Measurements from ENCODE around the gene SPEN. TPM values are rescaled to one million over a fixed set of nuclear protein-coding genes. Genes with fewer than 3 reads are reported as not detected.

SPEN gene
- total and polyA plus RNA-seq, 2 experiments from 2014 or later = 25.8 to 31.6 TPM

DNA sequence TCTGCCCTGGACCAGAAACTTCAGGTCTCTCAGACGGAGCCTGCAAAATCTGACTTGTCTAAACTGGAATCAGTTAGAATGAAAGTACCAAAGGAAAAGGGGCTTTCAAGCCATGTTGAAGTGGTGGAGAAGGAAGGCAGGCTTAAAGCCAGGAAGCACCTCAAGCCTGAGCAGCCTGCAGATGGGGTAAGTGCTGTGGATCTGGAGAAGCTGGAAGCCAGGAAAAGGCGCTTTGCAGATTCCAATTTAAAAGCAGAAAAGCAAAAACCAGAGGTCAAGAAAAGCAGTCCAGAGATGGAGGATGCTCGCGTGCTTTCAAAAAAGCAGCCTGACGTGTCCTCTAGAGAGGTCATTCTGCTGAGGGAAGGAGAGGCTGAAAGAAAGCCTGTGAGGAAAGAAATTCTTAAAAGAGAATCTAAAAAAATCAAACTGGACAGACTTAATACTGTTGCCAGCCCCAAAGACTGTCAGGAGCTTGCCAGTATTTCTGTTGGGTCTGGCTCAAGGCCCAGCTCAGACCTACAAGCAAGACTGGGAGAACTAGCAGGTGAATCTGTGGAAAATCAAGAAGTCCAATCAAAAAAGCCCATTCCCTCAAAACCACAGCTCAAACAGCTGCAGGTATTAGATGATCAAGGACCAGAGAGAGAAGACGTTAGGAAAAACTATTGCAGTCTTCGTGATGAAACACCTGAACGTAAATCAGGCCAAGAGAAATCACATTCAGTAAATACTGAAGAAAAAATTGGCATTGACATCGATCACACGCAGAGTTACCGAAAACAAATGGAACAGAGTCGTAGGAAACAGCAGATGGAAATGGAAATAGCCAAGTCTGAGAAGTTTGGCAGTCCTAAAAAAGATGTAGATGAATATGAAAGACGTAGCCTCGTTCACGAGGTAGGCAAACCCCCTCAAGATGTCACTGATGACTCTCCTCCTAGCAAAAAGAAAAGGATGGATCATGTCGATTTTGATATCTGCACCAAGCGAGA lies 81.8 kb downstream of the SPEN start:
- H3K4me1 ChIP-seq (ENCODE audit: low read depth) = no peaks in the 10 kb centered on the region
- H3K27me3 ChIP-seq = no peaks in the 10 kb centered on the region
- TF ChIP-seq, protein P1, sequence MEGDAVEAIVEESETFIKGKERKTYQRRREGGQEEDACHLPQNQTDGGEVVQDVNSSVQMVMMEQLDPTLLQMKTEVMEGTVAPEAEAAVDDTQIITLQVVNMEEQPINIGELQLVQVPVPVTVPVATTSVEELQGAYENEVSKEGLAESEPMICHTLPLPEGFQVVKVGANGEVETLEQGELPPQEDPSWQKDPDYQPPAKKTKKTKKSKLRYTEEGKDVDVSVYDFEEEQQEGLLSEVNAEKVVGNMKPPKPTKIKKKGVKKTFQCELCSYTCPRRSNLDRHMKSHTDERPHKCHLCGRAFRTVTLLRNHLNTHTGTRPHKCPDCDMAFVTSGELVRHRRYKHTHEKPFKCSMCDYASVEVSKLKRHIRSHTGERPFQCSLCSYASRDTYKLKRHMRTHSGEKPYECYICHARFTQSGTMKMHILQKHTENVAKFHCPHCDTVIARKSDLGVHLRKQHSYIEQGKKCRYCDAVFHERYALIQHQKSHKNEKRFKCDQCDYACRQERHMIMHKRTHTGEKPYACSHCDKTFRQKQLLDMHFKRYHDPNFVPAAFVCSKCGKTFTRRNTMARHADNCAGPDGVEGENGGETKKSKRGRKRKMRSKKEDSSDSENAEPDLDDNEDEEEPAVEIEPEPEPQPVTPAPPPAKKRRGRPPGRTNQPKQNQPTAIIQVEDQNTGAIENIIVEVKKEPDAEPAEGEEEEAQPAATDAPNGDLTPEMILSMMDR (IDR thresholded peaks at IDR 0.05; ENCODE audit: low read depth, low read length) = no peak
- H3K27ac ChIP-seq = no peak overlapping the region
- no peak for DNase-seq (ENCODE audit: low read depth in 1 of 2, low spot score in 1 of 2)
- peaks cover 68% of the 10 kb centered on the region for H3K36me3 ChIP-seq
- no peaks in the 10 kb centered on the region for H3K9me3 ChIP-seq (ENCODE audit: low read depth)
- H3K4me3 ChIP-seq = no peak overlapping the region

DNA sequence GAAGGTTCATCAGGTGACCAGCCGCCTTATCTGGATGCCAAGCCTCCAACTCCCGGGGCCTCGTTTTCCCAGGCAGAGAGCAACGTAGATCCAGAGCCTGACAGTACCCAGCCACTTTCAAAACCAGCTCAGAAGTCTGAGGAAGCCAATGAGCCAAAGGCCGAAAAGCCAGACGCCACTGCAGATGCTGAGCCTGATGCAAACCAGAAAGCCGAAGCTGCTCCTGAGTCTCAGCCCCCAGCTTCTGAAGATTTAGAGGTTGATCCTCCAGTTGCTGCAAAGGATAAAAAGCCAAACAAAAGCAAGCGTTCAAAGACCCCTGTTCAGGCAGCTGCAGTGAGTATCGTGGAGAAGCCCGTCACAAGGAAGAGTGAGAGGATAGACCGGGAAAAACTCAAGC lies 83.9 kb downstream of the SPEN start:
- Histone ChIP-seq H3K36me3 (peaks cover 76% of the 10 kb centered on the region), H3K4me1 (ENCODE audit: low read depth) (no peaks in the 10 kb centered on the region), H3K27me3 (no peaks in the 10 kb centered on the region), H3K4me3 (no peak overlapping the region), H3K9me3 (ENCODE audit: low read depth) (no peaks in the 10 kb centered on the region), H3K27ac (no peak overlapping the region)
- TF ChIP-seq, protein P1 (IDR thresholded peaks at IDR 0.05; ENCODE audit: low read depth, low read length) = no peak
- DNase-seq (ENCODE audit: low read depth in 1 of 2, low spot score in 1 of 2) = no peak

DNA sequence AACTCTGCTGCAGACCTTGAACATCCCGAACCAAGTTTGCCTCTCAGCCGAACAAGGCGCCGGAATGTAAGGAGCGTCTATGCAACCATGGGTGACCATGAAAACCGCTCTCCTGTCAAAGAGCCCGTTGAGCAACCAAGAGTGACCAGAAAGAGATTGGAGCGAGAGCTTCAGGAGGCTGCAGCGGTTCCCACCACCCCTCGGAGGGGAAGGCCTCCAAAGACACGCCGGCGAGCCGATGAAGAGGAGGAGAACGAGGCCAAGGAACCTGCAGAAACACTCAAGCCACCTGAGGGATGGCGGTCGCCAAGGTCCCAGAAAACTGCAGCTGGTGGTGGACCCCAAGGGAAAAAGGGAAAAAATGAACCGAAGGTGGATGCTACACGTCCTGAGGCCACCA lies 84.4 kb downstream of the SPEN start:
- TF ChIP-seq, protein P1 (IDR thresholded peaks at IDR 0.05; ENCODE audit: low read depth, low read length) = no peak
- Histone ChIP-seq H3K27me3 (no peaks in the 10 kb centered on the region), H3K9me3 (ENCODE audit: low read depth) (no peaks in the 10 kb centered on the region), H3K4me3 (no peak overlapping the region), H3K27ac (no peak overlapping the region), H3K36me3 (peaks cover 75% of the 10 kb centered on the region), H3K4me1 (ENCODE audit: low read depth) (no peaks in the 10 kb centered on the region)
- no peak for DNase-seq (ENCODE audit: low read depth in 1 of 2, low spot score in 1 of 2)

DNA sequence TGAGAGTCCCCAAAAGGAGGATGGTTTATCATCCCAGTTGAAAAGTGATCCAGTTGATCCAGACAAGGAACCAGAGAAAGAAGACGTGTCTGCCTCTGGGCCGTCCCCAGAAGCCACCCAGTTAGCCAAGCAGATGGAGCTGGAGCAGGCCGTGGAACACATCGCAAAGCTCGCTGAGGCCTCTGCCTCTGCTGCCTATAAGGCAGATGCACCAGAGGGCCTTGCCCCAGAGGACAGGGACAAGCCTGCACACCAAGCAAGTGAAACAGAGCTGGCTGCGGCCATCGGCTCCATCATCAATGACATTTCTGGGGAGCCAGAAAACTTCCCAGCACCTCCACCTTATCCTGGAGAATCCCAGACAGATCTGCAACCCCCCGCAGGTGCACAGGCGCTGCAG lies 85.1 kb downstream of the SPEN start:
- TF ChIP-seq, protein P1 (IDR thresholded peaks at IDR 0.05; ENCODE audit: low read depth, low read length) = no peak
- Histone ChIP-seq H3K27ac (no peak overlapping the region), H3K4me3 (no peak overlapping the region), H3K9me3 (ENCODE audit: low read depth) (no peaks in the 10 kb centered on the region), H3K4me1 (ENCODE audit: low read depth) (no peaks in the 10 kb centered on the region), H3K36me3 (peaks cover 76% of the 10 kb centered on the region), H3K27me3 (no peaks in the 10 kb centered on the region)
- no peak for DNase-seq (ENCODE audit: low read depth in 1 of 2, low spot score in 1 of 2)

DNA sequence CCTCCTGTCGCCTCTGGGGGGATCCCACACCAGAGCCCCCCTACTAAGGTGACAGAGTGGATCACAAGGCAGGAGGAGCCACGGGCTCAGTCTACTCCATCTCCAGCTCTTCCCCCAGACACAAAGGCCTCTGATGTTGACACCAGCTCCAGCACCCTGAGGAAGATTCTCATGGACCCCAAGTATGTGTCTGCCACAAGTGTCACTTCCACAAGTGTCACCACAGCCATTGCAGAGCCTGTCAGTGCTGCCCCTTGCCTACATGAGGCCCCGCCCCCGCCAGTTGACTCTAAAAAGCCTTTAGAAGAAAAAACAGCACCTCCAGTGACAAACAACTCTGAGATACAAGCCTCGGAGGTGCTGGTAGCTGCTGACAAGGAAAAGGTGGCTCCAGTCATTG lies 86.2 kb downstream of the SPEN start:
- no peaks in the 10 kb centered on the region for H3K4me1 ChIP-seq (ENCODE audit: low read depth)
- TF ChIP-seq, protein P1 (IDR thresholded peaks at IDR 0.05; ENCODE audit: low read depth, low read length) = no peak
- no peak for DNase-seq (ENCODE audit: low read depth in 1 of 2, low spot score in 1 of 2)
- H3K27ac ChIP-seq = peak overlapping the region; percentile 40
- no peaks in the 10 kb centered on the region for H3K9me3 ChIP-seq (ENCODE audit: low read depth)
- H3K36me3 ChIP-seq = peaks cover 74% of the 10 kb centered on the region
- H3K4me3 ChIP-seq = no peak overlapping the region
- H3K27me3 ChIP-seq = no peaks in the 10 kb centered on the region
